K562 (cell line): Measurements from ENCODE around the gene HERPUD2. TPM values are rescaled to one million over a fixed set of nuclear protein-coding genes. Genes with fewer than 3 reads are reported as not detected.

ENCODE experiments used
- CBX1 ChIP-seq: sonication (generic); IDR thresholded peaks from 2 replicates; pipeline ENCODE4 v1.6.1; 2016; ENCODE audit warnings: antibody characterized with exemption, low read depth, mild to moderate bottlenecking
- CCNT2 ChIP-seq: IDR thresholded peaks from 2 replicates; pipeline ENCODE4 v1.6.1; 2011; ENCODE audit warnings: borderline replicate concordance, low read depth, mild to moderate bottlenecking, moderate library complexity, mixed read lengths, low read length; ENCODE audit not compliant: insufficient read length; ENCODE audit errors: extremely low read depth
- GTF2E2 ChIP-seq: fragments of 200-800 bp; sonication (Bioruptor generic); IDR thresholded peaks from 2 replicates; pipeline ENCODE4 v1.6.1; 2016; ENCODE audit warnings: missing genetic modification characterization, missing compliant biosample characterization
- GTF2F1 ChIP-seq: IDR thresholded peaks from 2 replicates; pipeline ENCODE4 v1.6.1; 2011; ENCODE audit warnings: low read depth, low read length, improper control_type of control experiment
- HDAC1 ChIP-seq, 2 experiments: fragments of 450-650 bp; IDR thresholded peaks; 2 replicates each; pipeline ENCODE4 v1.6.1; 2016 to 2017; ENCODE audit warnings: inconsistent platforms in 1 of 2, mild to moderate bottlenecking in 1 of 2, moderate library complexity in 1 of 2
- NR2C1 ChIP-seq, 2 experiments: fragments of 450-650 bp; IDR thresholded peaks; 2 replicates each; pipeline ENCODE4 v1.6.1; 2017; ENCODE audit warnings: mild to moderate bottlenecking in 2 of 2, antibody characterized with exemption in 1 of 2, inconsistent platforms in 1 of 2, missing compliant biosample characterization in 1 of 2, missing genetic modification characterization in 1 of 2
- POLR2B ChIP-seq: fragments of 450-650 bp; IDR thresholded peaks from 2 replicates; pipeline ENCODE4 v1.6.1; 2018; ENCODE audit warnings: low read depth; ENCODE audit not compliant: partially characterized antibody
- SUPT5H ChIP-seq: fragments of 450-650 bp; IDR thresholded peaks from 2 replicates; pipeline ENCODE4 v1.6.1; 2016
- TAL1 ChIP-seq: fragments of 450-650 bp; IDR thresholded peaks from 2 replicates; pipeline ENCODE4 v1.6.1; 2016; ENCODE audit warnings: mild to moderate bottlenecking
- TOE1 ChIP-seq, 2 experiments: fragments of 450-650 bp in 1 of 2; sonication (generic) in 1 of 2; formaldehyde crosslinking in 1 of 2; IDR thresholded peaks; 2 replicates each; pipeline versions ENCODE4 v1.7.1 to v1.8.0; 2016 to 2022; ENCODE audit warnings: borderline replicate concordance in 2 of 2, mild to moderate bottlenecking in 2 of 2, antibody characterized with exemption in 1 of 2, inconsistent platforms in 1 of 2, low read depth in 1 of 2, missing genetic modification reagents in 1 of 2, moderate library complexity in 1 of 2
- YY1 ChIP-seq, 3 experiments: IDR thresholded peaks; 2 replicates each; pipeline ENCODE4 v1.6.1; 2011; ENCODE audit warnings: low read length in 2 of 3, mild to moderate bottlenecking in 2 of 3, moderate library complexity in 2 of 3, borderline replicate concordance in 1 of 3, control low read depth in 1 of 3, low read depth in 1 of 3; ENCODE audit not compliant: insufficient read depth in 3 of 3, insufficient replicate concordance in 2 of 3, control insufficient read depth in 1 of 3, insufficient read length in 1 of 3; ENCODE audit errors: extremely low read depth in 1 of 3
- ZC3H4 ChIP-seq: sonication (generic); formaldehyde crosslinking; IDR thresholded peaks from 2 replicates; pipeline ENCODE4 v1.9.0; 2021; ENCODE audit warnings: missing genetic modification reagents, borderline replicate concordance
- ZNF668 ChIP-seq: fragments of 250-450 bp; sonication (Bioruptor Pico); IDR thresholded peaks from 2 replicates; pipeline ENCODE4 v1.8.0; 2022; ENCODE audit warnings: mild to moderate bottlenecking, inconsistent platforms
- polyA plus RNA-seq, 8 experiments: library from polyadenylated mRNA; depleted of rRNA in 4 of 8; stranded (reverse) in 5 of 8; unstranded in 3 of 8; fragments of >200 nt; fragmentation: Nextera tagmentation in 2 of 8; fragmentation: Illumina TruSeq in 1 of 8; extraction: Ambion mirVana in 2 of 8; extraction: Trizol in 1 of 8; gene quantifications; 2 replicates each; pipeline versions ENCODE4 v1.2.1 to v1.2.3, GENCODE V29; 2011 to 2014; ENCODE audit warnings: inconsistent platforms in 1 of 8, missing spikeins in 1 of 8
- total RNA-seq, 7 experiments: library from RNA; depleted of rRNA in 6 of 7; stranded (reverse); fragments of >200 nt in 6 of 7; fragmentation: Illumina TruSeq in 2 of 7; extraction: Trizol in 2 of 7; gene quantifications; 2 replicates each; pipeline versions ENCODE4 v1.2.1 to v1.2.3, GENCODE V29; 2011 to 2021; ENCODE audit warnings: low replicate concordance in 1 of 7
- TF ChIP-seq, protein P1 (sequence below): fragments of 250-450 bp; sonication (Bioruptor Pico); IDR thresholded peaks from 2 replicates; pipeline ENCODE4 v1.9.0; 2021; ENCODE audit warnings: mild to moderate bottlenecking, inconsistent platforms
- TF ChIP-seq, protein P2 (sequence below): IDR thresholded peaks from 2 replicates; pipeline ENCODE4 v1.6.1; 2011; ENCODE audit warnings: borderline replicate concordance, low read depth, mild to moderate bottlenecking, moderate library complexity, low read length; ENCODE audit not compliant: insufficient read depth, poor library complexity, severe bottlenecking
- TF ChIP-seq, protein P3 (sequence below), 2 experiments: fragments of 450-650 bp in 1 of 2; IDR thresholded peaks; 2 replicates each; pipeline ENCODE4 v1.6.1; 2011 to 2017; ENCODE audit warnings: low read depth in 2 of 2, antibody characterized with exemption in 1 of 2, borderline replicate concordance in 1 of 2, low read length in 1 of 2, mild to moderate bottlenecking in 1 of 2, mixed read lengths in 1 of 2; ENCODE audit not compliant: control insufficient read depth in 1 of 2

Gene HERPUD2
- total and polyA plus RNA-seq, 9 of the 15 experiments (the other 6 are each of a cell fraction or from before 2014, with no cell fraction given) = 4.1 to 28.5 (median 12.3) TPM

DNA sequence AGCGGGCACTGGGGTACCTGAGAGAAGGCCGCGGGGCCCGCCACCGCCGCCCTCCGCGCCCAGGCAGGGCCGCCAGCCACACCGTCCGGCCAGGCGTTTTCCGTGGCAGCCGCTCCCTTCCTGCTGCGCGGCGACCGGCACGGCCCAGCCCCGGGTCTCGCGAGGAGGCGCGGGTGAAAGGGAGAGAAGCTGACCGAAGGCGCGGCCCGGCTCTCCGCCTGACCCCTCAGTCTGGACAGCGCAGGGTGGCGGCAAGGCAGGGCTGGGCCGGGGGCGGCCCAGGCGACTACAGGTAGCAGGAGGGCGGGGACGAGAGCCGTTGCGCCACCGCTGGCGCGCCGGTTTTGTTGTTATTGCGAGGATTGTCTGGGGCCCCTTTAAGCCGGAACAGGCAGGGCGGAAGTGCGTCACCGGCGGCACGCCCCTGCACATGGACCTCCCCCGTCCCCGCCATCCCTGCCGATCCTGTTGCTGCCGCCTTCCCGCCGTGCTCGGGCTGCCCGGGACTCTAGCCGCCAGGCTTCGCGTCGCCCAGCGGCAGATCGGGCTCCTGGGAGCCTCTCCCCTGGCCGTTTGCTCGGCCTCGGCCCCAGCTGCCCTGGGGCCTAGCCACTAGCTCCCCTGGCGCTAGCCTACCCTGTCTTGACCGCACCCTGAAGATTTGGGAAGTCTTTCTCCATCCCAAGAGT lies at the start of gene HERPUD2 (continued):
- TF ChIP-seq, protein P1, sequence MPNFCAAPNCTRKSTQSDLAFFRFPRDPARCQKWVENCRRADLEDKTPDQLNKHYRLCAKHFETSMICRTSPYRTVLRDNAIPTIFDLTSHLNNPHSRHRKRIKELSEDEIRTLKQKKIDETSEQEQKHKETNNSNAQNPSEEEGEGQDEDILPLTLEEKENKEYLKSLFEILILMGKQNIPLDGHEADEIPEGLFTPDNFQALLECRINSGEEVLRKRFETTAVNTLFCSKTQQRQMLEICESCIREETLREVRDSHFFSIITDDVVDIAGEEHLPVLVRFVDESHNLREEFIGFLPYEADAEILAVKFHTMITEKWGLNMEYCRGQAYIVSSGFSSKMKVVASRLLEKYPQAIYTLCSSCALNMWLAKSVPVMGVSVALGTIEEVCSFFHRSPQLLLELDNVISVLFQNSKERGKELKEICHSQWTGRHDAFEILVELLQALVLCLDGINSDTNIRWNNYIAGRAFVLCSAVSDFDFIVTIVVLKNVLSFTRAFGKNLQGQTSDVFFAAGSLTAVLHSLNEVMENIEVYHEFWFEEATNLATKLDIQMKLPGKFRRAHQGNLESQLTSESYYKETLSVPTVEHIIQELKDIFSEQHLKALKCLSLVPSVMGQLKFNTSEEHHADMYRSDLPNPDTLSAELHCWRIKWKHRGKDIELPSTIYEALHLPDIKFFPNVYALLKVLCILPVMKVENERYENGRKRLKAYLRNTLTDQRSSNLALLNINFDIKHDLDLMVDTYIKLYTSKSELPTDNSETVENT (CRISPR knock-in tag) = peak; percentile 71; the same call in 1 of the 2 replicates
- TF ChIP-seq ZC3H4 (no peak), CCNT2 (peak; percentile 81), POLR2B (peak; percentile 80), ZNF668 (CRISPR knock-in tag) (no peak), GTF2E2 (peak; percentile 71; the same call in 1 of the 2 replicates), SUPT5H (peak; percentile 88), TAL1 (no peak), TOE1 (IDR thresholded peaks at IDR 0.05; ENCODE audit: borderline replicate concordance) (peak; percentile 39; the same call in 1 of the 2 replicates), TOE1 (CRISPR knock-in tag; IDR thresholded peaks at IDR 0.05; ENCODE audit: borderline replicate concordance, low read depth) (no peak), NR2C1 (IDR thresholded peaks at IDR 0.05) (no peak), NR2C1 (tag; IDR thresholded peaks at IDR 0.05) (0 out of 2 replicates have a peak, but pooled peaks have one; percentile 9), GTF2F1 (no peak), HDAC1 (IDR thresholded peaks at IDR 0.05) (peak in 1 of 2 experiments; percentile 82; a peak in 2 of 4 replicates), CBX1 (peak; percentile 77; the same call in 1 of the 2 replicates), YY1 (IDR thresholded peaks at IDR 0.05; ENCODE audit: borderline replicate concordance in 1 of 3, control insufficient read depth in 1 of 3, extremely low read depth in 1 of 3, insufficient read depth in 3 of 3, insufficient read length in 1 of 3, insufficient replicate concordance in 2 of 3, low read depth in 1 of 3, low read length in 2 of 3) (peak in 2 of 3 experiments; percentile 69 to 73)
- TF ChIP-seq, protein P2, sequence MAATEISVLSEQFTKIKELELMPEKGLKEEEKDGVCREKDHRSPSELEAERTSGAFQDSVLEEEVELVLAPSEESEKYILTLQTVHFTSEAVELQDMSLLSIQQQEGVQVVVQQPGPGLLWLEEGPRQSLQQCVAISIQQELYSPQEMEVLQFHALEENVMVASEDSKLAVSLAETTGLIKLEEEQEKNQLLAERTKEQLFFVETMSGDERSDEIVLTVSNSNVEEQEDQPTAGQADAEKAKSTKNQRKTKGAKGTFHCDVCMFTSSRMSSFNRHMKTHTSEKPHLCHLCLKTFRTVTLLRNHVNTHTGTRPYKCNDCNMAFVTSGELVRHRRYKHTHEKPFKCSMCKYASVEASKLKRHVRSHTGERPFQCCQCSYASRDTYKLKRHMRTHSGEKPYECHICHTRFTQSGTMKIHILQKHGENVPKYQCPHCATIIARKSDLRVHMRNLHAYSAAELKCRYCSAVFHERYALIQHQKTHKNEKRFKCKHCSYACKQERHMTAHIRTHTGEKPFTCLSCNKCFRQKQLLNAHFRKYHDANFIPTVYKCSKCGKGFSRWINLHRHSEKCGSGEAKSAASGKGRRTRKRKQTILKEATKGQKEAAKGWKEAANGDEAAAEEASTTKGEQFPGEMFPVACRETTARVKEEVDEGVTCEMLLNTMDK = peak; percentile 61
- TF ChIP-seq, protein P3, sequence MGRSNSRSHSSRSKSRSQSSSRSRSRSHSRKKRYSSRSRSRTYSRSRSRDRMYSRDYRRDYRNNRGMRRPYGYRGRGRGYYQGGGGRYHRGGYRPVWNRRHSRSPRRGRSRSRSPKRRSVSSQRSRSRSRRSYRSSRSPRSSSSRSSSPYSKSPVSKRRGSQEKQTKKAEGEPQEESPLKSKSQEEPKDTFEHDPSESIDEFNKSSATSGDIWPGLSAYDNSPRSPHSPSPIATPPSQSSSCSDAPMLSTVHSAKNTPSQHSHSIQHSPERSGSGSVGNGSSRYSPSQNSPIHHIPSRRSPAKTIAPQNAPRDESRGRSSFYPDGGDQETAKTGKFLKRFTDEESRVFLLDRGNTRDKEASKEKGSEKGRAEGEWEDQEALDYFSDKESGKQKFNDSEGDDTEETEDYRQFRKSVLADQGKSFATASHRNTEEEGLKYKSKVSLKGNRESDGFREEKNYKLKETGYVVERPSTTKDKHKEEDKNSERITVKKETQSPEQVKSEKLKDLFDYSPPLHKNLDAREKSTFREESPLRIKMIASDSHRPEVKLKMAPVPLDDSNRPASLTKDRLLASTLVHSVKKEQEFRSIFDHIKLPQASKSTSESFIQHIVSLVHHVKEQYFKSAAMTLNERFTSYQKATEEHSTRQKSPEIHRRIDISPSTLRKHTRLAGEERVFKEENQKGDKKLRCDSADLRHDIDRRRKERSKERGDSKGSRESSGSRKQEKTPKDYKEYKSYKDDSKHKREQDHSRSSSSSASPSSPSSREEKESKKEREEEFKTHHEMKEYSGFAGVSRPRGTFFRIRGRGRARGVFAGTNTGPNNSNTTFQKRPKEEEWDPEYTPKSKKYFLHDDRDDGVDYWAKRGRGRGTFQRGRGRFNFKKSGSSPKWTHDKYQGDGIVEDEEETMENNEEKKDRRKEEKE (IDR thresholded peaks at IDR 0.05; ENCODE audit: borderline replicate concordance in 1 of 2, control insufficient read depth in 1 of 2, low read depth in 2 of 2, low read length in 1 of 2) = 0 out of 4 replicates have a peak, but pooled peaks of 1 of the 2 experiments have one; percentile 27
